ENCODE data around the gene PEX5L. TPM values are rescaled to one million over a fixed set of nuclear protein-coding genes. Genes with fewer than 3 reads are reported as not detected.

PEX5L gene
- total RNA-seq, 2 donors from 2014 or later, result 0.86 to 1.9 TPM

- H3K9me3 ChIP-seq (ENCODE audit: control insufficient read depth, low read length), result no peaks in the 10 kb centered on the region
- Mint-ChIP-seq H3K27me3 (ENCODE audit: insufficient read depth) (no peaks in the 10 kb centered on the region), H3K4me1 (peaks cover 6% of the 10 kb centered on the region), H3K4me3 (no peak overlapping the region), H3K9me3 (no peaks in the 10 kb centered on the region), H3K36me3 (ENCODE audit: low read depth) (no peaks in the 10 kb centered on the region), H3K27ac (no peak overlapping the region)
- no peak for DNase-seq
- H3K9ac ChIP-seq (ENCODE audit: extremely low read depth, low read length, poor library complexity, severe bottlenecking), result no peak overlapping the region
- H3K27ac ChIP-seq (ENCODE audit: low read depth, low read length), result no peak overlapping the region
- H3K4me3 ChIP-seq (ENCODE audit: low read length), result no peak overlapping the region
- H3K36me3 ChIP-seq (ENCODE audit: control insufficient read depth, insufficient read depth, low read length), result no peaks in the 10 kb centered on the region
- no peaks in the 10 kb centered on the region for H3K4me1 ChIP-seq (ENCODE audit: control insufficient read depth, insufficient read depth, low read length)
- H3K27me3 ChIP-seq (ENCODE audit: control insufficient read depth, insufficient read depth, low read length, poor library complexity, severe bottlenecking), result peaks cover 6% of the 10 kb centered on the region
- 88 to 89% methylated on average over 1 to 5 of the region's 5 CpGs for WGBS, 2 experiments (ENCODE audit: insufficient coverage in 1 of 2, insufficient read length in 1 of 2)
- TF ChIP-seq CTCF (conservative IDR thresholded peaks at IDR 0.05), result no peak
These were observed 81.5 kb downstream of the PEX5L start for GRCh38 chr3:179955286-179955685.

- H3K27me3 ChIP-seq (ENCODE audit: control insufficient read depth, insufficient read depth, low read length, poor library complexity, severe bottlenecking), result peaks cover 16% of the 10 kb centered on the region
- no peak for TF ChIP-seq CTCF (conservative IDR thresholded peaks at IDR 0.05)
- peaks cover 10% of the 10 kb centered on the region for H3K4me1 Mint-ChIP-seq
- H3K9me3 Mint-ChIP-seq, result no peaks in the 10 kb centered on the region
- H3K36me3 Mint-ChIP-seq (ENCODE audit: low read depth), result no peaks in the 10 kb centered on the region
- H3K4me3 ChIP-seq (ENCODE audit: low read length), result no peak overlapping the region
- no peak overlapping the region for H3K9ac ChIP-seq (ENCODE audit: extremely low read depth, low read length, poor library complexity, severe bottlenecking)
- H3K9me3 ChIP-seq (ENCODE audit: control insufficient read depth, low read length), result no peaks in the 10 kb centered on the region
- H3K4me1 ChIP-seq (ENCODE audit: control insufficient read depth, insufficient read depth, low read length), result no peaks in the 10 kb centered on the region
- no peak overlapping the region for H3K4me3 Mint-ChIP-seq
- H3K36me3 ChIP-seq (ENCODE audit: control insufficient read depth, insufficient read depth, low read length), result no peaks in the 10 kb centered on the region
- no peaks in the 10 kb centered on the region for H3K27me3 Mint-ChIP-seq (ENCODE audit: insufficient read depth)
- H3K27ac ChIP-seq (ENCODE audit: low read depth, low read length), result no peak overlapping the region
- DNase-seq, result no peak
- no peak overlapping the region for H3K27ac Mint-ChIP-seq
- 70 to 95% methylated on average over 3 to 8 of the region's 8 CpGs for WGBS, 2 experiments (ENCODE audit: insufficient coverage in 1 of 2, insufficient read length in 1 of 2)
These were observed 82.5 kb downstream of the PEX5L start for GRCh38 chr3:179953993-179954870.

- no peak for TF ChIP-seq CTCF (conservative IDR thresholded peaks at IDR 0.05)
- Histone ChIP-seq H3K27me3 (ENCODE audit: control insufficient read depth, insufficient read depth, low read length, poor library complexity, severe bottlenecking) (peaks cover 22% of the 10 kb centered on the region), H3K9me3 (ENCODE audit: control insufficient read depth, low read length) (no peaks in the 10 kb centered on the region), H3K27ac (ENCODE audit: low read depth, low read length) (no peak overlapping the region), H3K4me3 (ENCODE audit: low read length) (no peak overlapping the region), H3K36me3 (ENCODE audit: control insufficient read depth, insufficient read depth, low read length) (no peaks in the 10 kb centered on the region), H3K4me1 (ENCODE audit: control insufficient read depth, insufficient read depth, low read length) (no peaks in the 10 kb centered on the region), H3K9ac (ENCODE audit: extremely low read depth, low read length, poor library complexity, severe bottlenecking) (no peak overlapping the region)
- Mint-ChIP-seq H3K36me3 (ENCODE audit: low read depth) (no peaks in the 10 kb centered on the region), H3K27me3 (ENCODE audit: insufficient read depth) (peaks cover 3% of the 10 kb centered on the region), H3K27ac (no peak overlapping the region), H3K4me1 (peaks cover 18% of the 10 kb centered on the region), H3K9me3 (no peaks in the 10 kb centered on the region), H3K4me3 (no peak overlapping the region)
- 87 to 94% methylated on average over 5 of the region's 5 CpGs for WGBS, 2 experiments (ENCODE audit: insufficient coverage in 1 of 2, insufficient read length in 1 of 2)
- no peak for DNase-seq
These were observed 85.9 kb downstream of the PEX5L start for GRCh38 chr3:179950840-179951239.

All from endodermal cell (in vitro differentiated cells).